Body of pancreas (tissue), 4 donors: ENCODE data around the gene THTPA. TPM values are rescaled to one million over a fixed set of nuclear protein-coding genes. Genes with fewer than 3 reads are reported as not detected.
"Not testable (repeated sequence)": the region's sequence is repeated elsewhere in the genome, so short reads cannot be mapped to it uniquely, and the experiment has no call there.

Experiments
- ATAC-seq: fragments of 150-250 bp; one replicate; pipeline ENCODE4 v1.9.1; 2016
- DNase-seq, 4 donors: peaks; one replicate each; pipeline ENCODE4 v3.0.0-alpha.2; 2019
- H3K27ac ChIP-seq, 4 donors: fragments of 200-600 bp; sonication (generic); 1 replicate in 3 of 4; 2 replicates in 1 of 4; pipeline versions ENCODE4 v1.5.1 to v1.6.1; 2016 to 2019; ENCODE audit warnings: mild to moderate bottlenecking in 1 of 4, mixed read lengths in 1 of 4, moderate library complexity in 1 of 4
- H3K27me3 ChIP-seq, 2 donors: fragments of 200-600 bp; sonication (generic); one replicate each; pipeline ENCODE4 v1.6.0; 2016; ENCODE audit warnings: mild to moderate bottlenecking in 1 of 2
- H3K36me3 ChIP-seq, 2 donors: fragments of 200-600 bp; sonication (generic); replicated peaks in 1 of 2; 2 replicates each; pipeline ENCODE4 v1.5.1; 2016; ENCODE audit warnings: low read depth in 2 of 2; ENCODE audit not compliant: insufficient read depth in 1 of 2
- H3K4me1 ChIP-seq: fragments of 200-600 bp; sonication (generic); one replicate; pipeline ENCODE4 v1.6.0; 2016
- H3K4me3 ChIP-seq, 2 donors: fragments of 200-600 bp; sonication (generic); 1 replicate in 1 of 2; 2 replicates in 1 of 2; pipeline ENCODE4 v1.5.1; 2016 to 2019
- H3K9me3 ChIP-seq, 3 donors: fragments of 200-600 bp; sonication (generic); 1 replicate in 2 of 3; 2 replicates in 1 of 3; pipeline ENCODE4 v1.5.1; 2016
- CTCF ChIP-seq, 7 experiments: fragments of 450-650 bp in 4 of 7; fragments of 200-600 bp in 3 of 7; sonication (generic) in 3 of 7; IDR thresholded peaks; one replicate each; pipeline ENCODE4 v1.5.1; 2016 to 2019; ENCODE audit warnings: antibody characterized with exemption in 7 of 7
- POLR2A ChIP-seq, 3 donors: fragments of 450-650 bp; IDR thresholded peaks; one replicate each; pipeline ENCODE4 v1.6.1; 2016; ENCODE audit warnings: antibody characterized with exemption in 3 of 3, mild to moderate bottlenecking in 2 of 3
- WGBS, 2 donors: methylation state at CpG; one replicate each; pipeline ENCODE4 v1.1.5; 2017; 5-methylcytosine and 5-hydroxymethylcytosine counted together
- intact Hi-C: fragments of 100-400 bp; cut with DNase I; formaldehyde crosslinking; loops from one replicate; pipeline ENCODE4 v1.15.1; 2023
- total RNA-seq, 2 donors: library from RNA; depleted of rRNA; stranded (reverse); fragments of >200 nt; gene quantifications; one replicate each; pipeline ENCODE4 v1.1.0, GENCODE V29; 2016

The THTPA gene
- total RNA-seq, 2 donors from 2014 or later: 11.7 to 43.2 TPM

GRCh38 chr14:23588884-23589598, 33.0 kb downstream of the THTPA start:
- no peak for TF ChIP-seq POLR2A (IDR thresholded peaks at IDR 0.05)
- TF ChIP-seq CTCF (IDR thresholded peaks at IDR 0.05): peak; percentile 74 to 99 (median 98)
- Histone ChIP-seq H3K27ac (peak overlapping the region in 3 of 4 donors; percentile 42 to 60 (median 58)), H3K9me3 (no peaks in the 10 kb centered on the region), H3K36me3 (no peaks in the 10 kb centered on the region), H3K27me3 (no peaks in the 10 kb centered on the region), H3K4me1 (peaks cover 20% of the 10 kb centered on the region), H3K4me3 (no peak overlapping the region)
- DNase-seq: peak; percentile 96 to 98 (median 98)
- 16 to 20% methylated on average over 5 of the region's 5 CpGs for WGBS, 2 donors
- intact Hi-C loops: loop anchor here (10.0 kb wide), 2 partner anchors 316 to 346 kb away; no protein-coding TSS in a partner anchor
- ATAC-seq: peak; percentile 100

- TF ChIP-seq POLR2A (IDR thresholded peaks at IDR 0.05) (no peak), CTCF (IDR thresholded peaks at IDR 0.05) (no peak)
- 100% methylated on average over 2 of the region's 2 CpGs for WGBS, 2 donors
- H3K4me1 ChIP-seq: peaks cover 20% of the 10 kb centered on the region
- DNase-seq (no peak), ATAC-seq (no peak)
- H3K9me3 ChIP-seq: no peaks in the 10 kb centered on the region
- H3K27ac ChIP-seq: peak overlapping the region in 3 of 4 donors; percentile 42 to 60 (median 58)
- intact Hi-C loops: loop anchor here (10.0 kb wide), 2 partner anchors 315 to 345 kb away; no protein-coding TSS in a partner anchor
- no peak overlapping the region for H3K4me3 ChIP-seq
- H3K27me3 ChIP-seq: no peaks in the 10 kb centered on the region
- no peaks in the 10 kb centered on the region for H3K36me3 ChIP-seq
Observed at GRCh38 chr14:23589606-23590005, 33.5 kb downstream of the THTPA start.

GRCh38 chr14:23590198-23590597, 34.1 kb downstream of the THTPA start:
- no peaks in the 10 kb centered on the region for H3K27me3 ChIP-seq
- H3K27ac ChIP-seq: no peak overlapping the region
- no peaks in the 10 kb centered on the region for H3K36me3 ChIP-seq
- TF ChIP-seq CTCF (IDR thresholded peaks at IDR 0.05): no peak
- intact Hi-C loops: no loop called here
- no peak overlapping the region for H3K4me3 ChIP-seq
- ATAC-seq (no peak), DNase-seq (no peak)
- peaks cover 20% of the 10 kb centered on the region for H3K4me1 ChIP-seq
- H3K9me3 ChIP-seq: no peaks in the 10 kb centered on the region
- WGBS, 2 donors: 87% methylated on average over 4 of the region's 4 CpGs

- H3K9me3 ChIP-seq, H3K4me1 ChIP-seq, H3K27ac ChIP-seq, H3K4me3 ChIP-seq, ATAC-seq, intact Hi-C loops, H3K36me3 ChIP-seq, H3K27me3 ChIP-seq, DNase-seq: not testable (repeated sequence)
- WGBS, 2 donors: 84% methylated on average over 3 of the region's 3 CpGs
Observed at GRCh38 chr14:23594191-23594590, 38.1 kb downstream of the THTPA start.

GRCh38 chr14:23600322-23600707, 44.2 kb downstream of the THTPA start:
- TF ChIP-seq CTCF (IDR thresholded peaks at IDR 0.05) (no peak), POLR2A (IDR thresholded peaks at IDR 0.05) (no peak)
- Histone ChIP-seq H3K36me3 (no peaks in the 10 kb centered on the region), H3K27ac (no peak overlapping the region), H3K4me3 (no peak overlapping the region), H3K27me3 (no peaks in the 10 kb centered on the region), H3K9me3 (no peaks in the 10 kb centered on the region), H3K4me1 (peaks cover 26% of the 10 kb centered on the region)
- intact Hi-C loops: no loop called here
- ATAC-seq (no peak), DNase-seq (no peak)
- WGBS, 2 donors: 45 to 77% methylated on average over 2 of the region's 2 CpGs
